Adrenal gland (tissue), 5 donors: ENCODE results near the gene SLC6A3.

Experiments used
- CTCF ChIP-seq, 6 experiments: fragments of 450-650 bp in 4 of 6; fragments of 200-600 bp in 2 of 6; sonication (generic) in 1 of 6; IDR thresholded peaks; 1 replicate in 5 of 6; 2 replicates in 1 of 6; pipeline versions ENCODE4 v1.5.1 to v1.8.0; 2016 to 2021; ENCODE audit warnings: antibody characterized with exemption in 6 of 6, mild to moderate bottlenecking in 2 of 6, moderate library complexity in 1 of 6
- POLR2A ChIP-seq, 2 donors: fragments of 450-650 bp; IDR thresholded peaks; one replicate each; pipeline ENCODE4 v1.6.1; 2017; ENCODE audit warnings: antibody characterized with exemption in 2 of 2, mild to moderate bottlenecking in 2 of 2, moderate library complexity in 1 of 2
- donor health status: DM: no; HTN: no; CAD: no.

DNA sequence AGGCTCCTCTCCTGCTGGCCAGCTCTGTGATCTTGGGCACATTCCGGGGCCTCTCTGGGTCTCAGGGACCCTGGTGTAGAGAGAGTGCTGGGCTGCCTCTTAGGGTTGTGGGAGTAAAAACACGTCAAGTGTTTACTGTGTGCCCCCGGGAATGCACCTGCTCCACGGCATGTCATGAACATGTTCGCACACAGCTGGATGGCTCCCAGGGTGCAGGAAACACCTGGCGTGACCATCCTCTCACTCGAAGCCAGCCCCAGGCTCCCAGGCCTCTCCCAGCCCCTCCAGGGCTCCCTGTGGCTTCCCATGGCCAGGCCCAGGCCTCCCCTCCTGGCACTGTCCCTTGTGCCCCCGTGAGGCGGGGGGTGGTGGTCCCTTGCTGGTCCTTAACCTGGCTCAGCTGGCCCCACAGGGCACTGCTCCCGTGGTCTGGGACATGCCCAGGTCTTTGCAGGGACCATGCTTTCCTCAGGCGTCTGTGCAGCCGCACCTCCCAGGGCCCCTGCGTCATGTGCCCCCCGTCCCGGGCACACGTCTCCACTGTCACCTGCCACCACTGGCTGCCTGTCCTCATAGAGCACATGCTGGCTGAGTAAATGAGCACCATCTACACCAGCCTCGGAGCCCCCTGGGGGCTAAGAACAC is 44.9 kb downstream of the SLC6A3 start:
- no peak for TF ChIP-seq CTCF (IDR thresholded peaks at IDR 0.05)
- no peak for TF ChIP-seq POLR2A (IDR thresholded peaks at IDR 0.05)
